GM23338 (cell line): ENCODE data around the gene PIGV. TPM values are rescaled to one million over a fixed set of nuclear protein-coding genes. Genes with fewer than 3 reads are reported as not detected.
A peak's percentile ranks its signal among the peaks of the same experiment; 100 is the strongest.

Experiments
- ATAC-seq: fragments of 200-7000 bp; cut with Tn5 transposase; 3 replicates; pipeline ENCODE4 v1.9.1; 2020
- DNase-seq: peaks from one replicate; pipeline ENCODE4 v3.0.0-alpha.2; 2015; ENCODE audit warnings: low spot score
- H2AFZ ChIP-seq: fragments of 200-600 bp; sonication (generic); 2 replicates; pipeline ENCODE4 v1.8.0; 2016; ENCODE audit warnings: antibody characterized with exemption, mild to moderate bottlenecking, moderate library complexity
- H3F3A ChIP-seq: fragments of 200-600 bp; sonication (generic); replicated peaks from 2 replicates; pipeline ENCODE4 v1.8.0; 2017; ENCODE audit warnings: antibody characterized with exemption, mixed run types, low read depth
- H3K27ac ChIP-seq: fragments of 200-600 bp; sonication (generic); 2 replicates; pipeline ENCODE4 v1.6.1; 2016; ENCODE audit warnings: low read depth
- H3K27me3 ChIP-seq: fragments of 200-600 bp; sonication (generic); 2 replicates; pipeline ENCODE4 v1.8.0; 2016; ENCODE audit warnings: mild to moderate bottlenecking, mixed run types, moderate library complexity; ENCODE audit not compliant: insufficient read depth
- H3K36me3 ChIP-seq: fragments of 200-600 bp; sonication (generic); 2 replicates; pipeline ENCODE4 v1.8.0; 2016; ENCODE audit warnings: mild to moderate bottlenecking; ENCODE audit not compliant: insufficient read depth
- H3K4me1 ChIP-seq: fragments of 200-600 bp; sonication (generic); 2 replicates; pipeline ENCODE4 v1.8.0; 2016; ENCODE audit warnings: mild to moderate bottlenecking, moderate library complexity; ENCODE audit not compliant: insufficient read depth
- H3K4me2 ChIP-seq: fragments of 200-600 bp; sonication (generic); 2 replicates; pipeline ENCODE4 v1.7.1; 2017; ENCODE audit warnings: mixed run types
- H3K4me3 ChIP-seq: fragments of 200-600 bp; sonication (generic); 2 replicates; pipeline ENCODE4 v1.6.1; 2016; ENCODE audit warnings: mixed run types
- H3K79me2 ChIP-seq: fragments of 200-600 bp; sonication (generic); replicated peaks from 2 replicates; pipeline ENCODE4 v1.8.0; 2017; ENCODE audit warnings: mild to moderate bottlenecking; ENCODE audit not compliant: insufficient read depth
- H3K9me2 ChIP-seq: fragments of 200-600 bp; sonication (generic); 2 replicates; pipeline ENCODE4 v1.8.0; 2017; ENCODE audit not compliant: insufficient read depth
- H4K20me1 ChIP-seq: fragments of 200-600 bp; sonication (generic); replicated peaks from 2 replicates; pipeline ENCODE4 v1.8.0; 2017; ENCODE audit warnings: mild to moderate bottlenecking; ENCODE audit not compliant: insufficient read depth
- H3K27ac Mint-ChIP-seq: 2 replicates; pipeline ENCODE4 v1.8.0; 2020; ENCODE audit warnings: inconsistent platforms, mild to moderate bottlenecking, moderate library complexity, mixed read lengths
- H3K27me3 Mint-ChIP-seq: 3 replicates; pipeline ENCODE4 v1.8.0; 2022; ENCODE audit warnings: low read depth, mild to moderate bottlenecking, moderate library complexity, mixed read lengths, inconsistent platforms; ENCODE audit not compliant: insufficient read depth, poor library complexity
- H3K36me3 Mint-ChIP-seq: 3 replicates; pipeline ENCODE4 v1.8.0; 2021; ENCODE audit warnings: low read depth, mild to moderate bottlenecking, inconsistent platforms, moderate library complexity, mixed read lengths
- H3K4me1 Mint-ChIP-seq: 3 replicates; pipeline ENCODE4 v1.8.0; 2020; ENCODE audit warnings: mild to moderate bottlenecking, inconsistent platforms, mixed read lengths
- H3K4me3 Mint-ChIP-seq: 3 replicates; pipeline ENCODE4 v1.8.0; 2021; ENCODE audit warnings: moderate library complexity, mild to moderate bottlenecking, inconsistent platforms, mixed read lengths
- H3K9me3 Mint-ChIP-seq: 3 replicates; pipeline ENCODE4 v1.8.0; 2020; ENCODE audit warnings: moderate library complexity, mild to moderate bottlenecking, inconsistent platforms, mixed read lengths
- CTCF ChIP-seq, 2 experiments: fragments of 200-600 bp in 1 of 2; sonication (generic) in 1 of 2; conservative IDR thresholded peaks; 2 replicates each; pipeline versions ENCODE4 v1.5.1 to v1.6.1; 2016 to 2017; ENCODE audit warnings: antibody characterized with exemption in 2 of 2, low read depth in 2 of 2, mild to moderate bottlenecking in 2 of 2, moderate library complexity in 1 of 2
- ETS1 ChIP-seq: IDR thresholded peaks from 2 replicates; pipeline ENCODE4 v1.6.1; 2016; ENCODE audit warnings: antibody characterized with exemption
- EZH2 ChIP-seq: fragments of 200-600 bp; sonication (generic); IDR thresholded peaks from one replicate; pipeline ENCODE4 v1.8.0; 2017; ENCODE audit warnings: antibody characterized with exemption, mild to moderate bottlenecking, low read depth; ENCODE audit not compliant: unreplicated experiment
- EZH2phosphoT487 ChIP-seq: fragments of 200-600 bp; sonication (generic); IDR thresholded peaks from one replicate; pipeline ENCODE4 v1.8.1; 2018; ENCODE audit warnings: antibody characterized with exemption; ENCODE audit not compliant: unreplicated experiment
- JUNB ChIP-seq: IDR thresholded peaks from one replicate; pipeline ENCODE4 v1.6.1; 2016; ENCODE audit warnings: antibody characterized with exemption; ENCODE audit not compliant: unreplicated experiment
- NANOG ChIP-seq: IDR thresholded peaks from 2 replicates; pipeline ENCODE4 v1.6.1; 2016; ENCODE audit warnings: antibody characterized with exemption, borderline replicate concordance
- POLR2AphosphoS5 ChIP-seq: IDR thresholded peaks from 2 replicates; pipeline ENCODE4 v1.6.1; 2016; ENCODE audit warnings: antibody characterized with exemption, low read depth
- STAT1 ChIP-seq: IDR thresholded peaks from one replicate; pipeline ENCODE4 v1.6.1; 2016; ENCODE audit warnings: antibody characterized with exemption; ENCODE audit not compliant: unreplicated experiment
- ZNF331 ChIP-seq: fragments of 250-450 bp; sonication (Bioruptor Pico); IDR thresholded peaks from 2 replicates; pipeline ENCODE4 v1.5.0; 2020; ENCODE audit warnings: low read depth, mild to moderate bottlenecking, moderate library complexity
- ZNF462 ChIP-seq: fragments of 250-450 bp; sonication (Bioruptor Pico); IDR thresholded peaks from 2 replicates; pipeline ENCODE4 v1.5.0; 2020; ENCODE audit warnings: mild to moderate bottlenecking, moderate library complexity
- polyA plus RNA-seq: library from polyadenylated mRNA; unstranded; fragments of >200 nt; fragmentation: Nextera tagmentation; extraction: Ambion mirVana; gene quantifications from 2 replicates; pipeline ENCODE4 v1.2.1, GENCODE V29; 2016
- total RNA-seq: library from RNA; depleted of rRNA; stranded (reverse); fragments of >200 nt; shearing (Covaris generic); gene quantifications from 2 replicates; pipeline ENCODE4 v1.2.3, GENCODE V29; 2014

The PIGV gene
- total and polyA plus RNA-seq, 2 experiments from 2014 or later, result 4.5 to 12.6 TPM

- TF ChIP-seq CTCF (conservative IDR thresholded peaks at IDR 0.05; ENCODE audit: low read depth in 2 of 2), result no peak
- no peak for TF ChIP-seq STAT1
- no peak for TF ChIP-seq ETS1
Observed at GRCh38 chr1:26783646-26784022, 4.1 kb upstream of the PIGV start (continued).

GRCh38 chr1:26784023-26784871 is 3.5 kb upstream of the PIGV start:
- no peaks in the 10 kb centered on the region; the same call in 1 of the 2 replicates for H4K20me1 ChIP-seq
- Mint-ChIP-seq H3K27ac (no peak overlapping the region; the same call in 1 of the 2 replicates), H3K9me3 (no peaks in the 10 kb centered on the region; the same call in 1 of the 3 replicates), H3K4me3 (no peak overlapping the region), H3K36me3 (peaks cover 30% of the 10 kb centered on the region), H3K27me3 (peaks cover 14% of the 10 kb centered on the region), H3K4me1 (peaks cover 53% of the 10 kb centered on the region)
- H3K4me3 ChIP-seq, result no peak overlapping the region
- peaks cover 5% of the 10 kb centered on the region; the same call in 1 of the 2 replicates for H3K36me3 ChIP-seq
- peak overlapping the region; percentile 24; the same call in 1 of the 2 replicates for H3K27ac ChIP-seq
- peak; percentile 53 for DNase-seq
- peaks cover 37% of the 10 kb centered on the region for H3K4me1 ChIP-seq
- H3K27me3 ChIP-seq, result no peaks in the 10 kb centered on the region
- no peak overlapping the region for H3K4me2 ChIP-seq
- H3K9me2 ChIP-seq, result no peaks in the 10 kb centered on the region
- peak; percentile 6 for ATAC-seq
- H3F3A ChIP-seq, result peaks cover 19% of the 10 kb centered on the region
- H3K79me2 ChIP-seq, result no peaks in the 10 kb centered on the region
- H2AFZ ChIP-seq, result no peak overlapping the region
- no peak for TF ChIP-seq CTCF (conservative IDR thresholded peaks at IDR 0.05; ENCODE audit: low read depth in 2 of 2)
- no peak for TF ChIP-seq EZH2phosphoT487
- no peak for TF ChIP-seq ZNF462 (CRISPR knock-in tag)
- TF ChIP-seq POLR2AphosphoS5, result no peak
- no peak for TF ChIP-seq ZNF331 (CRISPR knock-in tag)
- TF ChIP-seq NANOG, result no peak
- no peak for TF ChIP-seq EZH2
- TF ChIP-seq ETS1, result no peak
- TF ChIP-seq JUNB, result no peak
